ENCODE data around the gene SMIM20.

GRCh38 chr4:25890571-25891485 lies 23.2 kb upstream of the SMIM20 start:
- TF ChIP-seq CTCF (IDR thresholded peaks at IDR 0.05) (no peak), ZFX (IDR thresholded peaks at IDR 0.05; ENCODE audit: borderline replicate concordance) (no peak)

All from 22Rv1 (cell line).